Ascending aorta (tissue), 2 donors: Measurements from ENCODE around the gene SERBP1. TPM values are rescaled to one million over a fixed set of nuclear protein-coding genes. Genes with fewer than 3 reads are reported as not detected.
"Not testable (repeated sequence)": the region's sequence is repeated elsewhere in the genome, so short reads cannot be mapped to it uniquely, and the experiment has no call there.

Experiments
- DNase-seq, 2 donors: peaks; one replicate each; pipeline ENCODE4 v3.0.0-alpha.2; 2019; ENCODE audit warnings: low spot score in 2 of 2
- H3K27ac ChIP-seq, 2 donors: fragments of 200-600 bp; sonication (generic); one replicate each; pipeline ENCODE4 v1.5.1; 2016 to 2017; ENCODE audit warnings: mild to moderate bottlenecking in 1 of 2
- H3K27me3 ChIP-seq: fragments of 200-600 bp; sonication (generic); one replicate; pipeline ENCODE4 v1.5.1; 2017
- H3K36me3 ChIP-seq, 2 donors: fragments of 200-600 bp; sonication (generic); one replicate each; pipeline ENCODE4 v1.5.1; 2016
- H3K4me1 ChIP-seq, 2 donors: fragments of 200-600 bp; sonication (generic); one replicate each; pipeline ENCODE4 v1.5.1; 2016 to 2017; ENCODE audit warnings: mild to moderate bottlenecking in 1 of 2
- H3K4me3 ChIP-seq, 2 donors: fragments of 200-600 bp; sonication (generic); one replicate each; pipeline ENCODE4 v1.5.1; 2016 to 2017; ENCODE audit warnings: mild to moderate bottlenecking in 1 of 2
- H3K9me3 ChIP-seq, 2 donors: fragments of 200-600 bp; sonication (generic); one replicate each; pipeline ENCODE4 v1.5.1; 2016
- CTCF ChIP-seq, 3 experiments: fragments of 200-600 bp in 2 of 3; fragments of 450-650 bp in 1 of 3; sonication (generic) in 2 of 3; IDR thresholded peaks; one replicate each; pipeline ENCODE4 v1.5.1; 2016 to 2019; ENCODE audit warnings: antibody characterized with exemption in 3 of 3, mild to moderate bottlenecking in 1 of 3, moderate library complexity in 1 of 3
- intact Hi-C: fragments of 100-400 bp; cut with DNase I; formaldehyde crosslinking; loops from one replicate; pipeline ENCODE4 v1.15.1; 2023
- total RNA-seq: library from RNA; depleted of rRNA; stranded (reverse); fragments of >200 nt; gene quantifications from one replicate; pipeline ENCODE4 v1.1.0, GENCODE V29; 2016

SERBP1 gene
- total RNA-seq, 1 donor from 2014 or later = 125 TPM

GRCh38 chr1:67429011-67429527 is 1.1 kb downstream of the SERBP1 start:
- intact Hi-C loops = loop anchor here (2.0 kb wide), 1 partner anchor 72 kb away; no protein-coding TSS in a partner anchor
- no peak for TF ChIP-seq CTCF (IDR thresholded peaks at IDR 0.05)
- Histone ChIP-seq H3K9me3 (no peaks in the 10 kb centered on the region), H3K4me1 (peaks cover 0 to 26% of the 10 kb centered on the region in 2 donors), H3K27me3 (no peaks in the 10 kb centered on the region), H3K27ac (peak overlapping the region; percentile 94 to 98), H3K4me3 (peak overlapping the region; percentile 83 to 88), H3K36me3 (peaks cover 5 to 19% of the 10 kb centered on the region in 2 donors)
- no peak for DNase-seq

DNA sequence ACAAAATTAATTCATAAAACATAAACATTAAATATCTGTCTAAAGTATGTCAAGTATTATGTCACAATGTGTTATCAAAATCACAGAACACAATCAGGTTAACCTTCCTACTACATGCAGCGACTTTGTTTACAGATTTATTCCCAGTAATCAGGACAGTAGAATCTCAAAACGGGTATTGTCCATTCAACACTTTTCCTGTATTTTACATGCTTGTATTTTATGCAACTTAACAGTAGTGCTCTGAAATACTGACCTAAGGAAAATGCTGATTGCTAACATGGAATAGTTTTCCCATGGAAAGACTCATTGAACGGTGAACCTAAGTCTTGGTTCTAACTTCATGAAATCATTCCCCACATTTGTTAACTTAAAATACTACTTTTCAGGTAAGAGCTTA is 2.3 kb downstream of the SERBP1 start:
- no peak for DNase-seq
- H3K9me3 ChIP-seq = no peaks in the 10 kb centered on the region
- peak overlapping the region; percentile 83 to 88 for H3K4me3 ChIP-seq
- no peaks in the 10 kb centered on the region for H3K27me3 ChIP-seq
- H3K4me1 ChIP-seq = peaks cover 0 to 18% of the 10 kb centered on the region in 2 donors
- TF ChIP-seq CTCF (IDR thresholded peaks at IDR 0.05) = no peak
- peaks cover 16 to 30% of the 10 kb centered on the region in 2 donors for H3K36me3 ChIP-seq
- H3K27ac ChIP-seq = no peak overlapping the region
- intact Hi-C loops = loop anchor here (2.0 kb wide), 1 partner anchor 73 kb away; no protein-coding TSS in a partner anchor

DNA sequence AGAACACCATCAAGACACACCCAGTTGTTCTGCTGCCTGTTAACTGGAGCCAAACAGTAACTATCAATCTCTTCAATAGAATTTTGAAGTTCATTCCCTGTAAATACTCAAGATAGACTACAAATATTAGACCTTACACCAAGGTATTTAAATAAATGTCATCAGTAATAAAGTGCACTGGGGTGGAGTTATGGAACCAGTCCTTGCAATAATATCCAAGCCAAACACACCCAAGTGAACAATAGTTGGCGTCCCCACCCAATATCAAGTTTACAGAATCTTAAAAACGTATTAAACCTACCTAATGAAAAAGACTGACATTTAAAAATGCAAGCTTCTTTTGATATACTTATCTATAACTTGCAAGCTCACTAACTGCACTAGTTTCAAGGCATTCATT is 2.7 kb downstream of the SERBP1 start:
- TF ChIP-seq CTCF (IDR thresholded peaks at IDR 0.05) = no peak
- no peak overlapping the region for H3K27ac ChIP-seq
- H3K4me3 ChIP-seq = peak overlapping the region; percentile 83 to 88
- H3K9me3 ChIP-seq = no peaks in the 10 kb centered on the region
- DNase-seq = no peak
- H3K27me3 ChIP-seq = no peaks in the 10 kb centered on the region
- H3K4me1 ChIP-seq = peaks cover 0 to 15% of the 10 kb centered on the region in 2 donors
- peaks cover 20 to 35% of the 10 kb centered on the region in 2 donors for H3K36me3 ChIP-seq
- intact Hi-C loops = no loop called here

- H3K4me3 ChIP-seq = no peak overlapping the region
- no peak for DNase-seq
- no peak for TF ChIP-seq CTCF (IDR thresholded peaks at IDR 0.05)
- H3K27ac ChIP-seq = no peak overlapping the region
- peaks cover 0 to 8% of the 10 kb centered on the region in 2 donors for H3K4me1 ChIP-seq
- no peaks in the 10 kb centered on the region for H3K9me3 ChIP-seq
- H3K36me3 ChIP-seq = peaks cover 60 to 96% of the 10 kb centered on the region in 2 donors
- intact Hi-C loops = no loop called here
- no peaks in the 10 kb centered on the region for H3K27me3 ChIP-seq
These were observed 9.2 kb downstream of the SERBP1 start for GRCh38 chr1:67420835-67421492.

- H3K27ac ChIP-seq = no peak overlapping the region
- intact Hi-C loops = no loop called here
- peaks cover 70 to 96% of the 10 kb centered on the region in 2 donors for H3K36me3 ChIP-seq
- peaks cover 0 to 3% of the 10 kb centered on the region in 2 donors for H3K4me1 ChIP-seq
- H3K4me3 ChIP-seq = no peak overlapping the region
- DNase-seq = no peak
- H3K9me3 ChIP-seq = no peaks in the 10 kb centered on the region
- TF ChIP-seq CTCF (IDR thresholded peaks at IDR 0.05) = no peak
- H3K27me3 ChIP-seq = no peaks in the 10 kb centered on the region
These were observed 11.2 kb downstream of the SERBP1 start for GRCh38 chr1:67418839-67419586.

- H3K27me3 ChIP-seq, intact Hi-C loops, H3K4me1 ChIP-seq, H3K27ac ChIP-seq, DNase-seq, H3K4me3 ChIP-seq, H3K9me3 ChIP-seq: not testable (repeated sequence)
- H3K36me3 ChIP-seq = peaks cover 69 to 96% of the 10 kb centered on the region in 2 donors
These were observed 12.5 kb downstream of the SERBP1 start for GRCh38 chr1:67417733-67418132.
